ENCODE results near the gene ROM1.

GRCh38 chr11:62593434-62594044 is 19.5 kb upstream of the ROM1 start:
- TF ChIP-seq CTCF (IDR thresholded peaks at IDR 0.05; ENCODE audit: low read length) (peak; percentile 83), EZH2 (IDR thresholded peaks at IDR 0.05; ENCODE audit: borderline replicate concordance, low read length) (no peak)
